ENCODE measurements around the gene SPTBN1.

SPTBN1 gene

GRCh38 chr2:54455563-54456361 lies at the start of gene SPTBN1:
Gene SPTBN1, plus strand, starts transcription at chr2:54456327. Its CDS starts 70,092 bp downstream, at chr2:54526419.
- no peak for DNase-seq

GRCh38 chr2:54407693-54408092 lies 48.4 kb upstream of the SPTBN1 start:
- DNase-seq: no peak

- DNase-seq: no peak
Observed at GRCh38 chr2:54408288-54408687, 47.8 kb upstream of the SPTBN1 start.

- no peak for DNase-seq
Observed at GRCh38 chr2:54409752-54410151, 46.4 kb upstream of the SPTBN1 start.

- DNase-seq: no peak
Observed at GRCh38 chr2:54411801-54412354, 44.2 kb upstream of the SPTBN1 start.

GRCh38 chr2:54416166-54416813 lies 39.8 kb upstream of the SPTBN1 start:
- DNase-seq: no peak

- DNase-seq: no peak
Observed at GRCh38 chr2:54416938-54417337, 39.2 kb upstream of the SPTBN1 start.

GRCh38 chr2:54417577-54417976 lies 38.5 kb upstream of the SPTBN1 start:
- no peak for DNase-seq

GRCh38 chr2:54419388-54419787 lies 36.7 kb upstream of the SPTBN1 start:
- no peak for DNase-seq

GRCh38 chr2:54419855-54420523 lies 36.1 kb upstream of the SPTBN1 start:
- DNase-seq: no peak

GRCh38 chr2:54420524-54421172 lies 35.5 kb upstream of the SPTBN1 start:
- no peak for DNase-seq

- DNase-seq: peak; percentile 64
Observed at GRCh38 chr2:54422072-54422581, 34.0 kb upstream of the SPTBN1 start.

GRCh38 chr2:54423213-54423612 lies 32.9 kb upstream of the SPTBN1 start:
- DNase-seq: no peak

GRCh38 chr2:54424555-54425163 lies 31.5 kb upstream of the SPTBN1 start:
- DNase-seq: no peak

- no peak for DNase-seq
Observed at GRCh38 chr2:54428108-54428831, 27.9 kb upstream of the SPTBN1 start.

- DNase-seq: no peak
Observed at GRCh38 chr2:54429054-54429453, 27.1 kb upstream of the SPTBN1 start.

- peak; percentile 75 for DNase-seq
Observed at GRCh38 chr2:54429811-54430551, 26.1 kb upstream of the SPTBN1 start.

- no peak for DNase-seq
Observed at GRCh38 chr2:54430649-54431048, 25.5 kb upstream of the SPTBN1 start.

GRCh38 chr2:54432251-54433015 lies 23.7 kb upstream of the SPTBN1 start:
- no peak for DNase-seq

- no peak for DNase-seq
Observed at GRCh38 chr2:54434229-54434628, 21.9 kb upstream of the SPTBN1 start.

All from KG1 (cell line).